Breast epithelium (tissue), 4 donors: Measurements from ENCODE around the gene CSMD2. TPM values are rescaled to one million over a fixed set of nuclear protein-coding genes. Genes with fewer than 3 reads are reported as not detected.

Source experiments
- DNase-seq, 2 donors: peaks; one replicate each; pipeline ENCODE4 v3.0.0-alpha.2; 2019; ENCODE audit warnings: low spot score in 2 of 2
- H3K27ac ChIP-seq, 2 donors: fragments of 200-600 bp; sonication (generic) in 1 of 2; one replicate each; pipeline ENCODE4 v1.5.1; 2016 to 2019; ENCODE audit warnings: mild to moderate bottlenecking in 1 of 2
- H3K27me3 ChIP-seq, 2 donors: fragments of 200-600 bp; sonication (generic) in 1 of 2; one replicate each; pipeline versions ENCODE4 v1.5.1 to v1.6.0; 2017 to 2019; ENCODE audit warnings: control low read depth in 1 of 2, mild to moderate bottlenecking in 1 of 2
- H3K36me3 ChIP-seq: fragments of 200-600 bp; one replicate; pipeline ENCODE4 v1.5.1; 2019
- H3K4me1 ChIP-seq, 2 donors: fragments of 200-600 bp; sonication (generic); one replicate each; pipeline ENCODE4 v1.5.1; 2016 to 2019; ENCODE audit warnings: control low read depth in 1 of 2
- H3K4me3 ChIP-seq, 3 donors: fragments of 200-600 bp; sonication (generic); 1 replicate in 2 of 3; 2 replicates in 1 of 3; pipeline ENCODE4 v1.5.1; 2016 to 2019; ENCODE audit warnings: mild to moderate bottlenecking in 3 of 3, moderate library complexity in 2 of 3
- H3K9me3 ChIP-seq, 2 donors: fragments of 200-600 bp; sonication (generic) in 1 of 2; one replicate each; pipeline ENCODE4 v1.5.1; 2016 to 2019; ENCODE audit warnings: control low read depth in 1 of 2
- CTCF ChIP-seq, 3 donors: fragments of 450-650 bp; IDR thresholded peaks; one replicate each; pipeline ENCODE4 v1.5.1; 2016 to 2017; ENCODE audit warnings: antibody characterized with exemption in 3 of 3, mild to moderate bottlenecking in 3 of 3, moderate library complexity in 3 of 3
- POLR2A ChIP-seq: fragments of 450-650 bp; IDR thresholded peaks from one replicate; pipeline ENCODE4 v1.6.1; 2016; ENCODE audit warnings: antibody characterized with exemption, mild to moderate bottlenecking, moderate library complexity
- POLR2AphosphoS5 ChIP-seq, 3 donors: sonication (generic); formaldehyde crosslinking; IDR thresholded peaks; one replicate each; pipeline ENCODE4 v1.6.1; 2017; ENCODE audit warnings: antibody characterized with exemption in 3 of 3
- intact Hi-C: fragments of 100-400 bp; cut with DNase I; formaldehyde crosslinking; loops from one replicate; pipeline ENCODE4 v1.15.1; 2023; ENCODE audit warnings: low total_unique reads
- total RNA-seq, 3 donors: library from RNA; depleted of rRNA; stranded (reverse); fragments of >200 nt; gene quantifications; one replicate each; pipeline ENCODE4 v1.1.0, GENCODE V29; 2016

CSMD2 gene
- total RNA-seq, 3 donors from 2014 or later = 0.33 to 2.6 (median 0.44) TPM

- H3K4me1 ChIP-seq = no peaks in the 10 kb centered on the region
- H3K4me3 ChIP-seq = no peak overlapping the region
- intact Hi-C loops = no loop called here
- no peaks in the 10 kb centered on the region for H3K36me3 ChIP-seq
- TF ChIP-seq POLR2A (no peak), CTCF (IDR thresholded peaks at IDR 0.05) (no peak), POLR2AphosphoS5 (IDR thresholded peaks at IDR 0.05) (no peak)
- H3K27ac ChIP-seq = no peak overlapping the region
- DNase-seq = no peak
- no peaks in the 10 kb centered on the region for H3K27me3 ChIP-seq
- H3K9me3 ChIP-seq = peaks cover 14 to 30% of the 10 kb centered on the region in 2 donors
These were observed 49.8 kb downstream of the CSMD2 start for GRCh38 chr1:34115233-34115632.

GRCh38 chr1:34113887-34114286, 51.1 kb downstream of the CSMD2 start:
- no peak for DNase-seq
- Histone ChIP-seq H3K9me3 (peaks cover 14 to 25% of the 10 kb centered on the region in 2 donors), H3K36me3 (no peaks in the 10 kb centered on the region), H3K4me1 (no peaks in the 10 kb centered on the region), H3K27me3 (no peaks in the 10 kb centered on the region), H3K27ac (no peak overlapping the region), H3K4me3 (no peak overlapping the region)
- intact Hi-C loops = no loop called here
- TF ChIP-seq POLR2A = no peak
- peak in 2 of 3 donors; percentile 30 to 31 for TF ChIP-seq CTCF (IDR thresholded peaks at IDR 0.05)

GRCh38 chr1:34113362-34113761, 51.7 kb downstream of the CSMD2 start:
- H3K9me3 ChIP-seq = peaks cover 9 to 20% of the 10 kb centered on the region in 2 donors
- H3K4me3 ChIP-seq = no peak overlapping the region
- no peak for DNase-seq
- intact Hi-C loops = no loop called here
- no peaks in the 10 kb centered on the region for H3K4me1 ChIP-seq
- H3K27ac ChIP-seq = no peak overlapping the region
- no peaks in the 10 kb centered on the region for H3K27me3 ChIP-seq
- H3K36me3 ChIP-seq = no peaks in the 10 kb centered on the region
- TF ChIP-seq CTCF (IDR thresholded peaks at IDR 0.05) = no peak
- TF ChIP-seq POLR2AphosphoS5 (IDR thresholded peaks at IDR 0.05) = no peak
- TF ChIP-seq POLR2A = no peak

GRCh38 chr1:34108711-34109110, 56.3 kb downstream of the CSMD2 start:
- no peak for DNase-seq
- Histone ChIP-seq H3K4me3 (no peak overlapping the region), H3K27me3 (peaks cover 0 to 15% of the 10 kb centered on the region in 2 donors), H3K9me3 (no peaks in the 10 kb centered on the region), H3K36me3 (no peaks in the 10 kb centered on the region), H3K27ac (no peak overlapping the region), H3K4me1 (no peaks in the 10 kb centered on the region)
- TF ChIP-seq CTCF (IDR thresholded peaks at IDR 0.05) (no peak), POLR2AphosphoS5 (IDR thresholded peaks at IDR 0.05) (no peak), POLR2A (no peak)
- intact Hi-C loops = no loop called here

- Histone ChIP-seq H3K27ac (no peak overlapping the region), H3K4me1 (no peaks in the 10 kb centered on the region), H3K27me3 (peaks cover 0 to 15% of the 10 kb centered on the region in 2 donors), H3K4me3 (no peak overlapping the region), H3K36me3 (no peaks in the 10 kb centered on the region), H3K9me3 (no peaks in the 10 kb centered on the region)
- TF ChIP-seq POLR2AphosphoS5 (IDR thresholded peaks at IDR 0.05) = no peak
- TF ChIP-seq CTCF (IDR thresholded peaks at IDR 0.05) = no peak
- no peak for TF ChIP-seq POLR2A
- DNase-seq = no peak
- intact Hi-C loops = no loop called here
These were observed 56.8 kb downstream of the CSMD2 start for GRCh38 chr1:34108269-34108668.
